ENCODE measurements around the gene FCHO1. TPM values are rescaled to one million over a fixed set of nuclear protein-coding genes. Genes with fewer than 3 reads are reported as not detected.
A peak's percentile ranks its signal among the peaks of the same experiment; 100 is the strongest.

FCHO1 gene
- polyA plus RNA-seq, 2 donors = 0.51 to 0.75 TPM

- H3K36me3 ChIP-seq (ENCODE audit: control insufficient read depth in 2 of 2, insufficient read depth in 2 of 2, low read length in 1 of 2) = no peaks in the 10 kb centered on the region
- no peak overlapping the region for H3K27ac ChIP-seq (ENCODE audit: low read depth in 2 of 2, low read length in 1 of 2)
- 92 to 95% methylated on average over 14 of the region's 14 CpGs for WGBS, 2 donors
- H3K27me3 ChIP-seq (ENCODE audit: control insufficient read depth in 1 of 2, insufficient read depth in 2 of 2, low read length in 2 of 2) = no peaks in the 10 kb centered on the region
- no peaks in the 10 kb centered on the region for H3K9me3 ChIP-seq (ENCODE audit: control insufficient read depth in 2 of 2, insufficient read depth in 1 of 2, low read depth in 1 of 2, low read length in 1 of 2)
- no peak overlapping the region for H3K4me3 ChIP-seq (ENCODE audit: low read depth in 1 of 2, low read length in 2 of 2)
- peaks cover 0 to 2% of the 10 kb centered on the region in 2 donors for H3K4me1 ChIP-seq (ENCODE audit: control insufficient read depth in 2 of 2, insufficient read depth in 2 of 2, low read length in 1 of 2)
These were observed 36.1 kb downstream of the FCHO1 start for GRCh38 chr19:17787274-17787913.

GRCh38 chr19:17788632-17789031, 37.4 kb downstream of the FCHO1 start:
- peak overlapping the region in 1 of 2 donors; percentile 19 for H3K27ac ChIP-seq (ENCODE audit: low read depth in 2 of 2, low read length in 1 of 2)
- no peaks in the 10 kb centered on the region for H3K9me3 ChIP-seq (ENCODE audit: control insufficient read depth in 2 of 2, insufficient read depth in 1 of 2, low read depth in 1 of 2, low read length in 1 of 2)
- peaks cover 0 to 2% of the 10 kb centered on the region in 2 donors for H3K4me1 ChIP-seq (ENCODE audit: control insufficient read depth in 2 of 2, insufficient read depth in 2 of 2, low read length in 1 of 2)
- H3K36me3 ChIP-seq (ENCODE audit: control insufficient read depth in 2 of 2, insufficient read depth in 2 of 2, low read length in 1 of 2) = no peaks in the 10 kb centered on the region
- WGBS, 2 donors = 91 to 96% methylated on average over 2 of the region's 2 CpGs
- no peaks in the 10 kb centered on the region for H3K27me3 ChIP-seq (ENCODE audit: control insufficient read depth in 1 of 2, insufficient read depth in 2 of 2, low read length in 2 of 2)
- H3K4me3 ChIP-seq (ENCODE audit: low read depth in 1 of 2, low read length in 2 of 2) = no peak overlapping the region

DNA sequence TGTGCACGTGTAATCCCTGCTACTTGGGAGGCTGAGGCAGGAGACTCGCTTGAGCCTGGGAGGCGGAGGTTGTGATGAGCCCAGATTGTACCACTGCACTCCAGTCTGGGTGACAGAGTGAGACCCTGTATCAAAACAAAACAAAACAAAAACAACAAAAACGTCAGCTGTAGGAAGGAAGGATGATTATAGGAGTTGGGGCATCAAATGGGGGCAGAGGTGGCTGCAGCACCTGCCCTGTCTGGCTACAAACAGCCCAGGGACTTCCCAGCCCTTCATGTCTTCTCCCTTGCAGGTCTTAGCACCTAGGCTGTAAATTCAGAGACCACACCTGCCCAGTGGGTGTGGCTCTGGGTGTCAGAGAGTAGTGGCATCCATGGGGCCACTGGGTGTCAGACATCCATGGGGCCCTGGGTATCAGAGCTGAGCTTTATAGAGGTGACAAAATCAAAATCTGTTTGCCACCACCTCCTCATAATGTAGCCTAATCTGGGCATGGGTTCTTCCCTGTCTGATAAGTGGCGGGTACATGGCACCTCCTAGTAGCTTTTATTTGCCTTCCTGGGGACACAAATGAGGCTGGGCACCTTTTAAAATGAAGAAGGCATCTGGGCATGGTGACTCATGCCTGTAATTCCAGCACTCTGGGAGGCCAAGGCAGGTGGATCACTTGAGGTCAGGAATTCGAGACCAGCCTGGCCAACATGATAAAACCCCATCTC, 38.9 kb downstream of the FCHO1 start:
- H3K4me1 ChIP-seq (ENCODE audit: control insufficient read depth in 2 of 2, insufficient read depth in 2 of 2, low read length in 1 of 2) = peaks cover 5 to 7% of the 10 kb centered on the region in 2 donors
- H3K27me3 ChIP-seq (ENCODE audit: control insufficient read depth in 1 of 2, insufficient read depth in 2 of 2, low read length in 2 of 2) = no peaks in the 10 kb centered on the region
- WGBS, 2 donors = 58 to 70% methylated on average over 6 of the region's 6 CpGs
- H3K9me3 ChIP-seq (ENCODE audit: control insufficient read depth in 2 of 2, insufficient read depth in 1 of 2, low read depth in 1 of 2, low read length in 1 of 2) = no peaks in the 10 kb centered on the region
- H3K27ac ChIP-seq (ENCODE audit: low read depth in 2 of 2, low read length in 1 of 2) = peak overlapping the region in 1 of 2 donors; percentile 87
- no peak overlapping the region for H3K4me3 ChIP-seq (ENCODE audit: low read depth in 1 of 2, low read length in 2 of 2)
- no peaks in the 10 kb centered on the region for H3K36me3 ChIP-seq (ENCODE audit: control insufficient read depth in 2 of 2, insufficient read depth in 2 of 2, low read length in 1 of 2)

- WGBS, 2 donors = 39 to 53% methylated on average over 9 of the region's 9 CpGs
- Histone ChIP-seq H3K27me3 (ENCODE audit: control insufficient read depth in 1 of 2, insufficient read depth in 2 of 2, low read length in 2 of 2) (peaks cover 0 to 4% of the 10 kb centered on the region in 2 donors), H3K27ac (ENCODE audit: low read depth in 2 of 2, low read length in 1 of 2) (peak overlapping the region in 1 of 2 donors; percentile 34), H3K4me3 (ENCODE audit: low read depth in 1 of 2, low read length in 2 of 2) (peak overlapping the region; percentile 53 to 56), H3K4me1 (ENCODE audit: control insufficient read depth in 2 of 2, insufficient read depth in 2 of 2, low read length in 1 of 2) (peaks cover 7 to 20% of the 10 kb centered on the region in 2 donors), H3K9me3 (ENCODE audit: control insufficient read depth in 2 of 2, insufficient read depth in 1 of 2, low read depth in 1 of 2, low read length in 1 of 2) (no peaks in the 10 kb centered on the region), H3K36me3 (ENCODE audit: control insufficient read depth in 2 of 2, insufficient read depth in 2 of 2, low read length in 1 of 2) (no peaks in the 10 kb centered on the region)
These were observed 43.1 kb downstream of the FCHO1 start for GRCh38 chr19:17794412-17794730.

DNA sequence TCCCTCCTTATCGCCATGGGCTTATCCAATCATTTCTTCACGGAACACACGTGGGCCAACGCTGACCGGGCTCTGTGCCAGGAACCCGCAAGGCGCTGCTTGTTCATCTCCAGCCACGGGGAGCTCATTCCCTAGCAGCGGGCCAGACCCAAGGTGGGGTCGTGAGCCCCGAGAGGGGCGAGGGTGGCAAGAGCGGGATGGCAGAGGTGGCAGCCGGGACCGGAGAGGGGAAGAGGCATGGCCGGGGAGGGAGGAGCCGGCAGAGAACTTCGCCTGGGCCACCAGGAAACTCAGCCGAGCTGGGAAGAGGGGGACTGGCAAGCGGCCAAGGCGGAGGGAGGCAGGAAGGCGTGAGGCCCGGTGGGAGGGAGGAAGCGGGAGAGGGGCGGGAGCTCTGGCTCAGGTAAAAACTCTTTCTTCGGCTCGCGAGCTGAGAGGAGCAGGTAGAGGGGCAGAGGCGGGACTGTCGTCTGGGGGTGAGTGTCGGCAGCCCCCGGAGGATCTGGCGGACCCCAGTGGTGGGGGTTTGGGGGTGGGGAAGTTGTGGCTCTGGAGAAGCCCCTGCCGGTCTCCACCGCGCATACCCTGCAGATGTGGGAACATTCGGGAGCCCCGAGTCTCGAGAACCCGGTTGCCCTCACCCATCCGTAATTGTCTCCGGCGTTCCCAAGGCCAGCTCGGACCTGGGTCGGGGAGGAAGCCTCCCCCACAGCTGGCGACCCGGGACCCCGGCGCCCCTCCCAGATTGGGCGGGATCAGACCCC, 43.6 kb downstream of the FCHO1 start, which contains the start of gene B3GNT3:
Gene B3GNT3 (plus strand): TSS at position 408 of the 764 bp plus-strand sequence. CDS start 12,670 bp downstream, outside the sequence.
- Histone ChIP-seq H3K4me3 (ENCODE audit: low read depth in 1 of 2, low read length in 2 of 2) (peak within 1 kb of the TSS; percentile 53 to 56), H3K9me3 (ENCODE audit: control insufficient read depth in 2 of 2, insufficient read depth in 1 of 2, low read depth in 1 of 2, low read length in 1 of 2) (peaks cover 0 to 3% of the 10 kb centered on the region in 2 donors), H3K27me3 (ENCODE audit: control insufficient read depth in 1 of 2, insufficient read depth in 2 of 2, low read length in 2 of 2) (peaks cover 0 to 4% of the 10 kb centered on the region in 2 donors), H3K4me1 (ENCODE audit: control insufficient read depth in 2 of 2, insufficient read depth in 2 of 2, low read length in 1 of 2) (peaks cover 7 to 22% of the 10 kb centered on the region in 2 donors), H3K27ac (ENCODE audit: low read depth in 2 of 2, low read length in 1 of 2) (peak within 1 kb of the TSS; percentile 51 to 54), H3K36me3 (ENCODE audit: control insufficient read depth in 2 of 2, insufficient read depth in 2 of 2, low read length in 1 of 2) (no peaks in the 10 kb centered on the region)
- 2 to 7% methylated on average over 50 of the region's 50 CpGs for WGBS, 2 donors

- Histone ChIP-seq H3K4me3 (ENCODE audit: low read depth in 1 of 2, low read length in 2 of 2) (peak overlapping the region; percentile 53 to 56), H3K36me3 (ENCODE audit: control insufficient read depth in 2 of 2, insufficient read depth in 2 of 2, low read length in 1 of 2) (no peaks in the 10 kb centered on the region), H3K4me1 (ENCODE audit: control insufficient read depth in 2 of 2, insufficient read depth in 2 of 2, low read length in 1 of 2) (peaks cover 7 to 20% of the 10 kb centered on the region in 2 donors), H3K27ac (ENCODE audit: low read depth in 2 of 2, low read length in 1 of 2) (peak overlapping the region; percentile 51 to 54), H3K9me3 (ENCODE audit: control insufficient read depth in 2 of 2, insufficient read depth in 1 of 2, low read depth in 1 of 2, low read length in 1 of 2) (peaks cover 0 to 3% of the 10 kb centered on the region in 2 donors), H3K27me3 (ENCODE audit: control insufficient read depth in 1 of 2, insufficient read depth in 2 of 2, low read length in 2 of 2) (peaks cover 0 to 4% of the 10 kb centered on the region in 2 donors)
- WGBS, 2 donors = 25 to 32% methylated on average over 14 of the region's 14 CpGs
These were observed 44.2 kb downstream of the FCHO1 start for GRCh38 chr19:17795495-17795856.

GRCh38 chr19:17796013-17796837, 44.9 kb downstream of the FCHO1 start:
- Histone ChIP-seq H3K27ac (ENCODE audit: low read depth in 2 of 2, low read length in 1 of 2) (peak overlapping the region; percentile 35 to 58), H3K4me3 (ENCODE audit: low read depth in 1 of 2, low read length in 2 of 2) (peak overlapping the region; percentile 53 to 56), H3K36me3 (ENCODE audit: control insufficient read depth in 2 of 2, insufficient read depth in 2 of 2, low read length in 1 of 2) (no peaks in the 10 kb centered on the region)

GRCh38 chr19:17796838-17797423, 45.7 kb downstream of the FCHO1 start:
- Histone ChIP-seq H3K36me3 (ENCODE audit: control insufficient read depth in 2 of 2, insufficient read depth in 2 of 2, low read length in 1 of 2) (no peaks in the 10 kb centered on the region), H3K4me3 (ENCODE audit: low read depth in 1 of 2, low read length in 2 of 2) (peak overlapping the region; percentile 11 to 53), H3K27me3 (ENCODE audit: control insufficient read depth in 1 of 2, insufficient read depth in 2 of 2, low read length in 2 of 2) (peaks cover 0 to 4% of the 10 kb centered on the region in 2 donors), H3K9me3 (ENCODE audit: control insufficient read depth in 2 of 2, insufficient read depth in 1 of 2, low read depth in 1 of 2, low read length in 1 of 2) (peaks cover 0 to 3% of the 10 kb centered on the region in 2 donors), H3K27ac (ENCODE audit: low read depth in 2 of 2, low read length in 1 of 2) (peak overlapping the region; percentile 50 to 58), H3K4me1 (ENCODE audit: control insufficient read depth in 2 of 2, insufficient read depth in 2 of 2, low read length in 1 of 2) (peaks cover 7 to 20% of the 10 kb centered on the region in 2 donors)
- WGBS, 2 donors = 39 to 53% methylated on average over 1 of the region's 1 CpG

More at GRCh38 chr19:17796013-17796837, 44.9 kb downstream of the FCHO1 start:
- WGBS, 2 donors = 56 to 67% methylated on average over 6 of the region's 6 CpGs
- Histone ChIP-seq H3K4me1 (ENCODE audit: control insufficient read depth in 2 of 2, insufficient read depth in 2 of 2, low read length in 1 of 2) (peaks cover 7 to 20% of the 10 kb centered on the region in 2 donors), H3K27me3 (ENCODE audit: control insufficient read depth in 1 of 2, insufficient read depth in 2 of 2, low read length in 2 of 2) (peaks cover 0 to 4% of the 10 kb centered on the region in 2 donors), H3K9me3 (ENCODE audit: control insufficient read depth in 2 of 2, insufficient read depth in 1 of 2, low read depth in 1 of 2, low read length in 1 of 2) (peaks cover 0 to 3% of the 10 kb centered on the region in 2 donors)

Data from esophagus (tissue), 2 donors.